Coronary artery (tissue), 2 donors: Measurements from ENCODE around the gene SREBF2.

Experiments
- DNase-seq: peaks from one replicate; pipeline ENCODE4 v3.0.0-alpha.2; 2017; ENCODE audit warnings: low spot score
- H3K27ac ChIP-seq, 2 donors: fragments of 200-600 bp; sonication (generic); one replicate each; pipeline ENCODE4 v1.5.1; 2016 to 2019
- H3K4me3 ChIP-seq: fragments of 200-600 bp; sonication (generic); 2 replicates; pipeline ENCODE4 v1.5.1; 2016; ENCODE audit warnings: mild to moderate bottlenecking, moderate library complexity
- TF ChIP-seq, protein P1 (sequence below): fragments of 200-600 bp; sonication (generic); IDR thresholded peaks from one replicate; pipeline ENCODE4 v1.5.1; 2019; ENCODE audit warnings: antibody characterized with exemption

Gene SREBF2

GRCh38 chr22:41916745-41917358 lies 83.9 kb downstream of the SREBF2 start:
- no peak for DNase-seq
- TF ChIP-seq, protein P1, sequence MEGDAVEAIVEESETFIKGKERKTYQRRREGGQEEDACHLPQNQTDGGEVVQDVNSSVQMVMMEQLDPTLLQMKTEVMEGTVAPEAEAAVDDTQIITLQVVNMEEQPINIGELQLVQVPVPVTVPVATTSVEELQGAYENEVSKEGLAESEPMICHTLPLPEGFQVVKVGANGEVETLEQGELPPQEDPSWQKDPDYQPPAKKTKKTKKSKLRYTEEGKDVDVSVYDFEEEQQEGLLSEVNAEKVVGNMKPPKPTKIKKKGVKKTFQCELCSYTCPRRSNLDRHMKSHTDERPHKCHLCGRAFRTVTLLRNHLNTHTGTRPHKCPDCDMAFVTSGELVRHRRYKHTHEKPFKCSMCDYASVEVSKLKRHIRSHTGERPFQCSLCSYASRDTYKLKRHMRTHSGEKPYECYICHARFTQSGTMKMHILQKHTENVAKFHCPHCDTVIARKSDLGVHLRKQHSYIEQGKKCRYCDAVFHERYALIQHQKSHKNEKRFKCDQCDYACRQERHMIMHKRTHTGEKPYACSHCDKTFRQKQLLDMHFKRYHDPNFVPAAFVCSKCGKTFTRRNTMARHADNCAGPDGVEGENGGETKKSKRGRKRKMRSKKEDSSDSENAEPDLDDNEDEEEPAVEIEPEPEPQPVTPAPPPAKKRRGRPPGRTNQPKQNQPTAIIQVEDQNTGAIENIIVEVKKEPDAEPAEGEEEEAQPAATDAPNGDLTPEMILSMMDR: no peak
- no peak overlapping the region for H3K4me3 ChIP-seq
- H3K27ac ChIP-seq: no peak overlapping the region

DNA sequence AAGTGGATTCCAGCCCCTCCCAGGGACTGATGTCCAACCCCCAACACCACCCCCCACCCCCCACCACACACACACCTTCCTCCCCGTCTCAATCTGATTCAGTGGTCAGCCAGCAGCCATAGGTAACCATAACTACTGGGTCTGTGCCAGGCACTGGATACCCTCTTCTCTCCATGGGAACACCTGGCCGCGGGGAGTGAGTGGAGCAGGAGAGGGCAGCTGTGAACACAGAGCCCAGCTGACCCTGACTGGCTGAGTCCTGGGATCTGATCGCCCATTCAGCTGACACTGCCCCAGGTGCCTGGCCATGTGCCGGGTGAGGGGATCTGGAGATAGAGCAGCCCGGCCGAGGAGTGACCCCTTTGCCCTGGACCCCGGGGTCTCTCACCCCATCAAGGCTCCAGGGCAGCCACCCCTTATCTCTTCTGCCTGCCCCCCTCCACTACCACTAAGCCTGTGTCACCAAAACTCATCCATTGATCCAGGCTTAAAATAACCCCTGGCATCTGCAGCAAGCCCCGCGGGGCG lies 84.5 kb downstream of the SREBF2 start:
- no peak overlapping the region for H3K27ac ChIP-seq
- TF ChIP-seq, protein P1: no peak
- no peak overlapping the region for H3K4me3 ChIP-seq
- no peak for DNase-seq

DNA sequence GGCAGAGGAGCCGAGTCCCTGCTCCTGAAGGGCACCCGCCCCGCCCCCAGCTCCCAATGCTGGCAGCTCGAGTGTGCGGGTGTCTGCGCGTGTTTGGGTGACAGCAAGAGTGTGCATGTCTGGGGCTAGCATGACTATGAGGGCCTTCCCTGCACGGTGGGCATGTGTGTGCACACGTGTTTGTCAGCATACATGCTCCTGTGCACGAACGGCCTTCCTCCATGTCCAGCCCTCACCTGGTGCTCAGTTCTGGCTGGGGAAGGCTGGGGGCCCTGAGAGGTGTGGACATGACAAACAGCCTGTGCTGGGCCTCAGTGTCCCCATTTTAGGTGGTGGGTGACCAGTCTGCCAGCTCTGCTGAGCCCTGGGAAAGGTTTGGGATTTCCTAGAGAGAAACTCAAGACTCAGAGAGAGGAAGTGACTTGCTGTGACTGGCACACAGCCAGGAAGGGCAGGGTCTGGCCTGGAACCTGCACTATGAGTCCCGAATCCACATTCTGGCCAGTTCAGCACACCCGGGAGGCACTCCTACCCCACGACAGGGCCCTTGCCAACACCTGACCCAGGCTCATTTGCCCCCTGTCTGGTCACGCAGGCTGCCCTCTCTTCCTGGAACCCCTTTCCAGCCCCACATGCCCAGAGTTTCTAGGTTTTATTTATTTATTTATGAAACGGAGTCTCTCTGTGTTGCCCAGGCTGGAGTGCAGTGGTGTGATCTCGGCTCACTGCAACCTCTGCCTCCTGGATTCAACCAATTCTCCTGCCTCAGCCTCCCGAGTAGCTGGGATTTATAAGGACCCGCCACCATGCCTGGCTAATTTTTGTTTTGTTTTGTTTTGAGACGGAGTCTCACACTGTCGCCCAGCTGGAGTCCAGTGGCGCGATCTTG lies 85.2 kb downstream of the SREBF2 start:
- TF ChIP-seq, protein P1: no peak
- no peak overlapping the region for H3K27ac ChIP-seq
- no peak overlapping the region for H3K4me3 ChIP-seq
- DNase-seq: no peak

DNA sequence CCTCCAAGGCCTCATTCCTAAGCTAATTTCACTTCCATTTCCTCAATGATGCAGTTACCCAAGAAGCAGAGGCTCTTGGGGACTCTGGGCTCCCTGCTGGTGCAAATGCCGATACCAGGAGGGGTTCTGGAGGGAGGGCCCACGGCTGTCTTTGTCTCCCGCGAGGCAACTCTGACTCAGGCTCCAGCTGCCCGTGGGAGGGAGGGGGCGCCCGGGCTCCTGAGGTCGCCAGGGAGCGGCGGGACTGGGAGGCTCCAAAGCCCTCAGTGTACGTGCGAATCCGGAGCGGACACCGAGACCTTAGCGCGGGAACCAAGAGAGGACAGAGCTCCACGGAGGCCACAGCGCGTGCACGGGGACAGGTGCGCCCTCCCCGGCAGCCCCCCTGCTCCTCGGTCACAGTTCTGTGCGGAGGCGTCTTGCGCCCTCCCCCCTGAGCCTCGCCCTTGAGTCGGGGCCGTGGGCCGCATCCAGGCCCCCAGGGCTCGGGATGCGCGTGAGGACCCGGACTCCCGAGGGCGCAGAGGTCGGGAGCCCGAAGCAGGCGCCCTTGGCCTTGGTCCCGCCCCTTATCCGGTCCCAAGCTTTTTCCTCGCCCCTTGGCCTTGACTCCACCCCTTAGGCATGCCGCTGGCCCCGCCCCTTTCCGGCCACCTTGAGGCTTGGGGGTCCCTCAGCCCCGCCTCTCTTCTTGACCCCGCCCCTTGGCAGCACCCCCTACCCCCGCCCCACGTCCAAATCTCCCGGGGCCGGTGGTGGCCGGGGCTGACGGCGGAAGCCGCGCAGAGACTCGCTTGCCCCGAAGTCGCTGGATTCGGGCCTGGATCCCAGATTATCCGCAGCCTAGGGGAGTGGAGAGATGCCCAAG lies 86.7 kb downstream of the SREBF2 start:
- DNase-seq: no peak
- Histone ChIP-seq H3K4me3 (peak overlapping the region; percentile 67), H3K27ac (no peak overlapping the region)
- TF ChIP-seq, protein P1: no peak

DNA sequence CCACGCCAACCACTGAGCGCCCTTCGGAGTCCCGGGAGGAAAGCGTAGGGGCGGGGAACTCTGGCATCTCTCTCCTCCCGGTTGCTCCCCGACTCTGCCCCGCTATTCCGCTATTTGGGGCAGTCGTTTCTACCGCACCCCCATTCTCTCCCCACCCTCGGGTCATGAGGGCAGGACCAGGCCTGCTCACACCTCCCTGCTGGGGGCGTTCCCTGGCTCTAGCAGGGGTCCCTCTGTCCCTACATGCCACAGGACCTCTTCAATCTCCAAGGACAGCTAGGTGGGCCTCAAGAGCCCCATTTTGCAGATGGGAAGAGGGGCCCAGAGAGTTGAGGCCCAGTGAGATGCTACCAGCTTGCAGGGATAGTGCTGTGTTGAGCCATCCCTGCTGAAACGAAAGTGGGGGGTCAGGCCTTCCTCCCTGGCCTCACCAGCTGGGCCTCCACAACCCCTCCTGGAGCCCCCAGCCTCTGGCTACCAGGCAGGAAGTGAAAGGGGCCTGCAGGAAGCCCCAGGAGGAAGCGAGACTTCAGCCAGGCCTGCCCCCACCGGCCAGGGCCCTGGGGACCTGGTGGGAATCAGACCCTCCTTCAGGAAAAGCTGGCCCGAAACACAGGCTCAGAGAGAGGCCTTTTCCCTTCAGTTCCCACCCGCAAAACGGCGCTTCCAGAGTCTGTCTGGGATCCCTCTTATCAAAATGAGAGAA lies 87.5 kb downstream of the SREBF2 start:
- DNase-seq: no peak
- no peak overlapping the region for H3K27ac ChIP-seq
- TF ChIP-seq, protein P1: no peak
- peak overlapping the region; percentile 67 for H3K4me3 ChIP-seq

DNA sequence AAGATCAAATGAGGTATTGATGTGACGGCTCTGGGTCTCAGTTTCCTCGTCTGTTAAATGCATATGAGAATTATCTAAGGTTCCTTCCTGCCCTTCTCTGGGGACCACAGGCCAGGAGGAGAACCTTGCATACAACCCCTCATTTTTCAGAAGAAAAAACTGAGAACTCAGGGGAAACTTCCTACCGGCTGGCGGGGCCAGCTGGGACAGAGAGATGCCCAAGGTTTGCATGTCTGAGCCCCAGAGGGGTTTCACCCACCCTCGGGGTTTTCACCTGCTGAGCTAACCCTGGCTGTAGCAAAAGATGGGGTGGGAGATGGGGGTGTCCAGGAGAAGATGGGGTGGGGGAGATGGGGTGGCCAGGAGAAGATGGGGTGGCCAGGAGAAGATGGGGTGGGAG lies 89.4 kb downstream of the SREBF2 start:
- Histone ChIP-seq H3K27ac (no peak overlapping the region), H3K4me3 (no peak overlapping the region)
- DNase-seq: no peak
- TF ChIP-seq, protein P1: no peak
